Superior temporal gyrus (tissue), 1 donor: Measurements from ENCODE around the gene STAT5B.
"Not testable (repeated sequence)": the region's sequence is repeated elsewhere in the genome, so short reads cannot be mapped to it uniquely, and the experiment has no call there.

Source experiments
- DNase-seq: peaks from one replicate; pipeline ENCODE4 v3.0.0-alpha.2; 2016; ENCODE audit errors: extremely low spot score

The STAT5B gene

DNA sequence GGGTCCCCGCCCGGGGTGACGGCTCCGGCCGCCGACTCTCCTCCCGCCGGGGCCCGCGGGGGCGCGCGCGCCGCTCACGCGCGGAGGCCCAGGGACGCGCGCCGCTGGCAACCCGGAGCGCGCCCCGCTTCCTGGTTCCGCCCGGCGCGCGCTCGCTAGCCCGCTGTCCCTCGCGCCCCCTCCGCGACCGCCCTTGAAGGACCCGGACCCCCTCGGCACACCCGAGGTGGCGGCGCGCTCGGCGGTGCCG, at the start of gene STAT5B:
STAT5B (minus strand) TSS at position 33 of the 250 bp plus-strand sequence. CDS start 44,264 bp downstream, outside the sequence.
- DNase-seq = peak; percentile 68

GRCh38 chr17:42325026-42325425, 48.8 kb upstream of the STAT5B start:
- DNase-seq = no peak

- no peak for DNase-seq
These were observed 47.1 kb upstream of the STAT5B start for GRCh38 chr17:42323268-42323773.

- peak; percentile 97 for DNase-seq
These were observed 46.4 kb upstream of the STAT5B start for GRCh38 chr17:42322382-42323267.

DNA sequence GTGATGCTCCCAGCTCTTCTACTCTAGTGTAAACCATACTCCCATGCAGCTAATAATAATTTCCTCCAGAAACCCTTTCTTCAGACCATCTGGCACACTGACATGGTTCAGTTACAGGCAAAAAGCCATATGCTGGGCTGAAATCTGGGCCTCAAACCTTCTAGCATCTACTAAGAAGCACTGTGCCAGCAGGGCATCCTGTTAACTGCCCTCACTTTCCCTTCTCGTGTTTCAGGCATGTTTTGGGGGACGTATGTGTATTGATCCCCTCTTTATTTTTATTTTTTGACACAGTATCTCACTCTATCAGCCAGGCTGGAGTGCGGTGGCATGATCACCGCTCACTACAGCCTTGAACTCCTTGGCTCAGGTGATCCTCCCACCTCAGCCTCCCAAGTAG, 45.4 kb upstream of the STAT5B start:
- DNase-seq = no peak

DNA sequence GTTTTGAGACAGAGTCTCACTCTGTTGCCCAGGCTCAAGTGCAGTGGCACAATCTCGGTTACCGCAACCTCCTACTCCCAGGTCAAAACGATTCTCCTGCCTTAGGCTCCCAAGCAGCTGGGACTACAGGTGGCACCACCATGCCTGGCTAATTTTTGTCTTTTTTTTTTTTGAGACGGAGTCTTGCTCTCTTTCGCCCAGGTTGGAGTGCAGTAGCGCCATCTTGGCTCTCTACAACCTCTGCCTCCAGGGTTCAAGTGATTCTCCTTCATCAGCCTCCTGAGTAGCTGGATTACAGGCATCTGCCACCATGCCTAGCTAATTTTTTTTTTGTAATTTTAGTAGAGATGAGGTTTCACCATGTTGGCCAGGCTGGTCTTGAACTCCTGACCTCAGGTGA, 41.8 kb upstream of the STAT5B start:
- not testable (repeated sequence) for DNase-seq

- DNase-seq = no peak
These were observed 41.2 kb upstream of the STAT5B start for GRCh38 chr17:42317266-42317845.

DNA sequence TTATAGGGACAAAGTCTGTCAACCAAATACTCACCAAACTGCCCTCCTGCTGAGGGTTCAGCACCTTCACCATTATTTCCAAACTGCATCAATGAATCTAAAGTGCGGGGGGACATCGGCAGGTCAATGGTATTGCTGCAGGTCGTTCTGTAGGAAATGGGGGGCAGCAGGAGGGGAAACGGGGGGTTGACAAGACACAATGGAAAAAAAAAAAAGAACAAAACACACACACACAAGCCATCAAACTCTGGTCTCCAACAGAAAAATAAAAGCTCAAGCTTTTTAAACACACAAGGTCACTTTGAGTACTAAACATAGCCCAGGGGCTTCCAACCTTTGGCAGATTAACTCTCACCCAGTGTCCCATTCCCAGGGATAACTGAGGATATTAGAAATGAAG, 40.6 kb upstream of the STAT5B start:
- no peak for DNase-seq

DNA sequence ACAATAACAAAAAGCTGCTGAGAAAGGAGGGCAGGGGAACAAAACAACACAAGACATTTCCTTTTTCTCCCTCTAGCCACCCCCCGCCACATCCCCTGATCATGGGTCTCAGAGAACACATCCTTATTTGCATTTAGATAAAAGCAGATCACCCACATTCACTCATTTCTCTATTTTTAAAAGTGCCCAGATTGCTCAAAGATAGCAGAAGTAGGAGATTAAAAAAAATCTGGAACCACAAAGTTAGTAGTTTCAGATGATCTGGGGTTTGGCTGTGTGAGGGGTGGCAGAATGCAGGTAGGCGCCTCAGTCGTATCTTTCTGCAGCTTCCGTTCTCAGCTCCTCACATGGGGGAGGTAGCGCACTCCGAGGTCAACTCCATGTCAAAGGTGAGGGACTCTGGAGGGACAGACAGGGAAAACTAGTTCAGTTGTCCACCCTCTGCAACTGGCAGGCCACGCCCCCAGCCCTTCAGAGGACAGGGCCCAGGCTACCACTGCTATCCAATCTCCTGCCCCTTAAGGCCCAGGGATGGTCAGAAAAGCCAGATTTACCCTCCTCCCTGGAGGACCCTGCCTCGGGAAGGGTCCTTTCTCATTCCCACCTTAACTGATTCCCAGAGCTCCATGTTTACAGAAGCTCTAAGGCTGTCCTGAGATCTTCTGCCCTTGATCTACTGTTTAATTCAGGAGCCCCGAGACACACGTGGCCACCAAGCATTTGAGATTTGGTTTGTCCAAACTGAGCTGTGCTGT, 39.4 kb upstream of the STAT5B start:
- no peak for DNase-seq

GRCh38 chr17:42313773-42314566, 37.8 kb upstream of the STAT5B start:
- no peak for DNase-seq

DNA sequence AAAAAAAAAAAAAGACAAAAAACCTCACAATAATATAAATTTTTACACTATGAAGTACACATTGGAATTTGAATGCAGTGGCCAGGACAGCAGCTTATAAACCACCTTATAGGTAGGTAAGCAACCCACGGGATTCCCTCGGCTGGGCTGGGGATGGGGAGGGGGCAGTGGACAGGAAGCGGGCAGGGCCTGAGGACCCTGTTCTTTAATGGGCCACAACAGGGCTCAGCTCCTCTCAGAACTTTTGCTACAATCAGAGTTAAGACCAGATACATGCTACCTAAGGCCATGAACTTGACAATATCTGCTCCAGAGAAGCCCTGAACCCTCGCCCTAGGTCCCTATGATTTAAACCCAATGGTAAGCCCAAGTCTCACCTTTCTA, 37.2 kb upstream of the STAT5B start:
- no peak for DNase-seq

GRCh38 chr17:42312285-42313130, 36.3 kb upstream of the STAT5B start:
- peak; percentile 82 for DNase-seq

DNA sequence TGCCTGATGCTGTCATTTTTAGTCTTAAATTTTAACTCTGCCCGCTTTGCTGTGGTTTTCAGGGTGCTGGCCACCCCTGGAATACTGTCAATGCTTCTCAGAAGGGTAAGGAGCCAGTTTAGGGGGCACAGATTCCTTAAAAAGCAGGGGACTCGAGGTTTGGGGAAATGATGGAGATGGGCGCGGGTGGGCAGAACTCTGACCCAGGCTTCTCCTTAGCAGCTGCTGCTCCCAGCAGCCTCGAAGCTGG, 35.8 kb upstream of the STAT5B start:
- DNase-seq = no peak

DNA sequence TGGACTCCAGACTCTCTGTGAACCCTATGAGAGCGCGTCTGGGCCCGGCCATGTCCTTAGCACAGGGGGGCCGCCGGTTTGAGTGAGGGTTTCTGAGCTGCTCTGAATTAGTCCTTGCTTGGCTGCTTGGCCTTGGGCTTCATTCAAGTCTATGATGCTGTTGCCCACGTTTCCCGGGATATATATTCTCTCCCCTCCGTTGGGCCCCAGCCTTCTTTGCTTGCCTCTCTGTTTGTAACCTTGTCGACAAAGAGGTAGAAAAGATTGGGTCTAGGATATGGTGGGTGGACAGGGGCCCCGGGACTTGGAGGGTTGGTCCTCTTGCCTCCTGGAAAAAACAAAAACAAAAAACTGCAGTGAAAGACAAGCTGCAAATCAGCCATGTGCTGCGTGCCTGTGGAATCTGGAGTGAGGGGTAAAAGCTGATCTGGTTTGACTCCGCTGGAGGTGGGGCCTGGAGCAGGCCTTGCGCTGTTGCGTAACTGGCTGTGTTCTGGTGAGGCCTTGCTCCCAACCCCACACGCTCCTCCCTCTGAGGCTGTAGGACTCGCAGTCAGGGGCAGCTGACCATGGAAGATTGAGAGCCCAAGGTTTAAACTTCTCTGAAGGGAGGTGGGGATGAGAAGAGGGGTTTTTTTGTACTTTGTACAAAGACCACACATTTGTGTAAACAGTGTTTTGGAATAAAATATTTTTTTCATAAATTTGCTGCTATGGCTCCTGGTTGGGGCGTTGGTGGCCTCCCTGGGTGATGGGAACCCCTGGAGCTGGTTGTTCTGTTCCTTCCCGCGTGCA, 35.2 kb upstream of the STAT5B start:
- no peak for DNase-seq

DNA sequence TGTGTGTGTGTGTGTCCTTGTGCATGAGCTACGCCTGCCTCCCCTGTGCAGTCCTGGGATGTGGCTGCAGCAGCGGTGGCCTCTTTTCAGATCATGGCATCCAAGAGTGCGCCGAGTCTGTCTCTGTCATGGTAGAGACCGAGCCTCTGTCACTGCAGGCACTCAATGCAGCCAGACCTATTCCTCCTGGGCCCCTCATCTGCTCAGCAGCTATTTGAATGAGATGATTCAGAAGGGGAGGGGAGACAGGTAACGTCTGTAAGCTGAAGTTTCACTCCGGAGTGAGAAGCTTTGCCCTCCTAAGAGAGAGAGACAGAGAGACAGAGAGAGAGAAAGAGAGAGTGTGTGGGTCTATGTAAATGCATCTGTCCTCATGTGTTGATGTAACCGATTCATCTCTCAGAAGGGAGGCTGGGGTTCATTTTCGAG, 34.6 kb upstream of the STAT5B start:
- no peak for DNase-seq

- DNase-seq = no peak
These were observed 34.0 kb upstream of the STAT5B start for GRCh38 chr17:42309986-42310786.

DNA sequence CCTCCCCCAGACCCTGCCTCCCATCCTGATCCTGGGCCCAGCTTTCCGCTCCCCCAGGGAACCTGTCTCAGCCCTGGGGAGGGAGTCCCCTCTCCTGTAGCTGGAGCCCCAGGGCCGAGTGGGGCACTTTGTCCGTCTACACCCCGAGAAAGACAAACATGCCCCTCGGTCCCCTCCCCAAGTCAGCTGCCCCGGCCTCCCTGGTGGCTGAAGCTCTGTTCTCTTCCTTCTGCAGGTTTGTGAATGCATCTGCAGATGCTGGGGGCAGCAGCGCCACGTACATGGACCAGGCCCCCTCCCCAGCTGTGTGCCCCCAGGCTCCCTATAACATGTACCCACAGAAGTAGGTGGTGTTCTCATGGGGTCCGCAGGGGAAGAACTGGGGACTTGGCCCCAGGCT, 33.0 kb upstream of the STAT5B start:
- no peak for DNase-seq

GRCh38 chr17:42308446-42308845, 32.3 kb upstream of the STAT5B start:
- no peak for DNase-seq

- DNase-seq = no peak
These were observed 31.3 kb upstream of the STAT5B start for GRCh38 chr17:42307362-42307927.
